ENCODE results near the gene CYP4F11.

CYP4F11 gene

GRCh38 chr19:15945301-15945700 lies 11.0 kb upstream of the CYP4F11 start:
- H4K5ac ChIP-seq (ENCODE audit: low read length) = no peak overlapping the region
- no peak overlapping the region for H2BK120ac ChIP-seq (ENCODE audit: low read depth, low read length)
- no peaks in the 10 kb centered on the region for H3K4me1 ChIP-seq (ENCODE audit: control insufficient read depth, low read depth, low read length)
- H4K8ac ChIP-seq (ENCODE audit: low read depth, low read length) = no peak overlapping the region
- H3K23ac ChIP-seq (ENCODE audit: low read length) = no peak overlapping the region
- H3K9ac ChIP-seq (ENCODE audit: low read length) = no peak overlapping the region
- H3K36me3 ChIP-seq (ENCODE audit: control insufficient read depth, insufficient read depth, low read length) = no peaks in the 10 kb centered on the region
- H3K4me2 ChIP-seq (ENCODE audit: low read length) = no peak overlapping the region
- H2AK5ac ChIP-seq (ENCODE audit: low read length) = no peak overlapping the region
- H3K27me3 ChIP-seq (ENCODE audit: insufficient read depth, low read length, poor library complexity) = no peaks in the 10 kb centered on the region
- no peak overlapping the region for H3K27ac ChIP-seq (ENCODE audit: low read depth, low read length)
- no peak overlapping the region for H3K4me3 ChIP-seq (ENCODE audit: low read length)
- H3K79me2 ChIP-seq (ENCODE audit: control insufficient read depth, insufficient read depth, low read length) = no peaks in the 10 kb centered on the region
- no peak overlapping the region for H3K18ac ChIP-seq (ENCODE audit: low read length)
- WGBS (ENCODE audit: extremely low coverage, insufficient coverage, low lambda C conversion rate) = no CpG with 5 or more reads among the region's 4 CpGs
- H2BK5ac ChIP-seq (ENCODE audit: low read length) = no peak overlapping the region
- no peak overlapping the region for H3K56ac ChIP-seq (ENCODE audit: low read length)
- DNase-seq = no peak
- H3K79me1 ChIP-seq (ENCODE audit: low read length) = no peaks in the 10 kb centered on the region
- H2BK15ac ChIP-seq (replicated peaks; ENCODE audit: low read depth) = no peak overlapping the region
- H3K4ac ChIP-seq (ENCODE audit: low read depth, low read length) = no peak overlapping the region

GRCh38 chr19:15944401-15944800 lies 10.1 kb upstream of the CYP4F11 start:
- Histone ChIP-seq H2BK5ac (ENCODE audit: low read length) (no peak overlapping the region), H3K9ac (ENCODE audit: low read length) (no peak overlapping the region), H3K27ac (ENCODE audit: low read depth, low read length) (no peak overlapping the region), H3K4me2 (ENCODE audit: low read length) (no peak overlapping the region), H2BK120ac (ENCODE audit: low read depth, low read length) (no peak overlapping the region), H3K36me3 (ENCODE audit: control insufficient read depth, insufficient read depth, low read length) (no peaks in the 10 kb centered on the region), H2BK15ac (replicated peaks; ENCODE audit: low read depth) (no peak overlapping the region), H2AK5ac (ENCODE audit: low read length) (no peak overlapping the region), H3K79me1 (ENCODE audit: low read length) (no peaks in the 10 kb centered on the region), H3K23ac (ENCODE audit: low read length) (no peak overlapping the region), H3K4me3 (ENCODE audit: low read length) (no peak overlapping the region), H3K79me2 (ENCODE audit: control insufficient read depth, insufficient read depth, low read length) (no peaks in the 10 kb centered on the region), H4K5ac (ENCODE audit: low read length) (no peak overlapping the region), H4K8ac (ENCODE audit: low read depth, low read length) (no peak overlapping the region), H3K4ac (ENCODE audit: low read depth, low read length) (no peak overlapping the region), H3K56ac (ENCODE audit: low read length) (no peak overlapping the region), H3K27me3 (ENCODE audit: insufficient read depth, low read length, poor library complexity) (no peaks in the 10 kb centered on the region), H3K4me1 (ENCODE audit: control insufficient read depth, low read depth, low read length) (no peaks in the 10 kb centered on the region), H3K18ac (ENCODE audit: low read length) (no peak overlapping the region)
- no CpG with 5 or more reads among the region's 4 CpGs for WGBS (ENCODE audit: extremely low coverage, insufficient coverage, low lambda C conversion rate)
- no peak for DNase-seq

DNA sequence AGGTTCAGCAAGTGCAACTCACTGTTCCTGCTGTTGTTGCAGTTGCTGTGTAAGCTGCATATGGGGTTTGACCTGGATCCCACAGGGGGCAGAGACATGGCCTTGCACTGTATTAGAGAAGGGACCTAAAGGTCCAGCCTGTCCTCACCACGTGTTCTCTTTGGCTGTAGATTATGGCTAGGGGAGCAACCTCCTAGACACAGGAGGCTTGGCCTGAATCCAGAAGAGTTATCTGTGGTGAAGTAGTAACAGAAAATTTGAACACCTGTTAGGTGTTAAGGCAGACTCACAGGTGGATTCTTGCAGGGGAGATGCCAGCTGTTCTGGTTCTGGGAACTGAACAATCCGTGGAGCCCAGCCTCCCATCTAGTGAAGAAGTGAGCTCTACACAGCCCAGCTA lies 3.4 kb upstream of the CYP4F11 start:
- no peak overlapping the region for H2BK15ac ChIP-seq (replicated peaks; ENCODE audit: low read depth)
- H3K27me3 ChIP-seq (ENCODE audit: insufficient read depth, low read length, poor library complexity) = no peaks in the 10 kb centered on the region
- H3K56ac ChIP-seq (ENCODE audit: low read length) = no peak overlapping the region
- no peaks in the 10 kb centered on the region for H3K79me2 ChIP-seq (ENCODE audit: control insufficient read depth, insufficient read depth, low read length)
- no peak overlapping the region for H2BK5ac ChIP-seq (ENCODE audit: low read length)
- no peak overlapping the region for H4K5ac ChIP-seq (ENCODE audit: low read length)
- H2BK120ac ChIP-seq (ENCODE audit: low read depth, low read length) = no peak overlapping the region
- H3K36me3 ChIP-seq (ENCODE audit: control insufficient read depth, insufficient read depth, low read length) = no peaks in the 10 kb centered on the region
- H3K9ac ChIP-seq (ENCODE audit: low read length) = no peak overlapping the region
- DNase-seq = no peak
- no peaks in the 10 kb centered on the region for H3K4me1 ChIP-seq (ENCODE audit: control insufficient read depth, low read depth, low read length)
- H3K23ac ChIP-seq (ENCODE audit: low read length) = no peak overlapping the region
- H3K4ac ChIP-seq (ENCODE audit: low read depth, low read length) = no peak overlapping the region
- no peak overlapping the region for H2AK5ac ChIP-seq (ENCODE audit: low read length)
- H3K4me3 ChIP-seq (ENCODE audit: low read length) = no peak overlapping the region
- H3K79me1 ChIP-seq (ENCODE audit: low read length) = no peaks in the 10 kb centered on the region
- no peak overlapping the region for H4K8ac ChIP-seq (ENCODE audit: low read depth, low read length)
- H3K4me2 ChIP-seq (ENCODE audit: low read length) = no peak overlapping the region
- H3K27ac ChIP-seq (ENCODE audit: low read depth, low read length) = no peak overlapping the region
- no peak overlapping the region for H3K18ac ChIP-seq (ENCODE audit: low read length)
- WGBS (ENCODE audit: extremely low coverage, insufficient coverage, low lambda C conversion rate) = no CpG with 5 or more reads among the region's 2 CpGs

- no peak overlapping the region for H3K18ac ChIP-seq (ENCODE audit: low read length)
- no peak overlapping the region for H3K4me2 ChIP-seq (ENCODE audit: low read length)
- no peak overlapping the region for H2BK15ac ChIP-seq (replicated peaks; ENCODE audit: low read depth)
- no peaks in the 10 kb centered on the region for H3K36me3 ChIP-seq (ENCODE audit: control insufficient read depth, insufficient read depth, low read length)
- H3K23ac ChIP-seq (ENCODE audit: low read length) = no peak overlapping the region
- no peak overlapping the region for H2AK5ac ChIP-seq (ENCODE audit: low read length)
- H3K27ac ChIP-seq (ENCODE audit: low read depth, low read length) = no peak overlapping the region
- no peak overlapping the region for H3K4ac ChIP-seq (ENCODE audit: low read depth, low read length)
- no peak overlapping the region for H4K5ac ChIP-seq (ENCODE audit: low read length)
- no peak overlapping the region for H2BK120ac ChIP-seq (ENCODE audit: low read depth, low read length)
- no peak overlapping the region for H3K56ac ChIP-seq (ENCODE audit: low read length)
- no peaks in the 10 kb centered on the region for H3K79me2 ChIP-seq (ENCODE audit: control insufficient read depth, insufficient read depth, low read length)
- H4K8ac ChIP-seq (ENCODE audit: low read depth, low read length) = no peak overlapping the region
- H3K4me1 ChIP-seq (ENCODE audit: control insufficient read depth, low read depth, low read length) = no peaks in the 10 kb centered on the region
- H3K9ac ChIP-seq (ENCODE audit: low read length) = no peak overlapping the region
- H3K4me3 ChIP-seq (ENCODE audit: low read length) = no peak overlapping the region
- H3K27me3 ChIP-seq (ENCODE audit: insufficient read depth, low read length, poor library complexity) = no peaks in the 10 kb centered on the region
- no CpG with 5 or more reads among the region's 2 CpGs for WGBS (ENCODE audit: extremely low coverage, insufficient coverage, low lambda C conversion rate)
- no peak overlapping the region for H2BK5ac ChIP-seq (ENCODE audit: low read length)
- DNase-seq = no peak
- H3K79me1 ChIP-seq (ENCODE audit: low read length) = no peaks in the 10 kb centered on the region
These were observed 2.6 kb upstream of the CYP4F11 start for GRCh38 chr19:15936950-15937349.

DNA sequence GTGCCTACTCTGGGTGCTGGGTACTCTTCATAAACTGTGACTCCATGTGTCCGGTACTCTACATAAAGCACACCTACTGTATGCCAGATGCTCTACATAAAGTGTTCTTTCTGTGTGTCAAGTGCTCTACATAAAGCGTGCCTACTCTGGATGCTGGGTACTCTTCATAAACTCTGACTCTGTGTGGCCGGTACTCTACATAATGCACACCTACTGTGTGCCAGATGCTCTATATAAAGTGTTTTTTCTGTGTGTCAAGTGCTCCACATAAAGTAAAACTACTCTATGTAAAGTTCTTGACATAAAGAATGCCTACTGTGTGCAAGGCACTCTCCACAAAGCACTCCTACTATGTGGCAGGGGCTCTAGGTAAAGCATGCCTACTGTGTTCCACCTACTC lies 1.8 kb upstream of the CYP4F11 start:
- Histone ChIP-seq H2BK5ac (ENCODE audit: low read length) (no peak overlapping the region), H3K4me1 (ENCODE audit: control insufficient read depth, low read depth, low read length) (no peaks in the 10 kb centered on the region), H3K79me2 (ENCODE audit: control insufficient read depth, insufficient read depth, low read length) (no peaks in the 10 kb centered on the region), H3K4me2 (ENCODE audit: low read length) (no peak overlapping the region), H2BK120ac (ENCODE audit: low read depth, low read length) (no peak overlapping the region), H3K27me3 (ENCODE audit: insufficient read depth, low read length, poor library complexity) (no peaks in the 10 kb centered on the region), H4K8ac (ENCODE audit: low read depth, low read length) (no peak overlapping the region), H3K4ac (ENCODE audit: low read depth, low read length) (no peak overlapping the region), H3K18ac (ENCODE audit: low read length) (no peak overlapping the region), H3K9ac (ENCODE audit: low read length) (no peak overlapping the region), H3K79me1 (ENCODE audit: low read length) (no peaks in the 10 kb centered on the region), H3K56ac (ENCODE audit: low read length) (no peak overlapping the region), H3K36me3 (ENCODE audit: control insufficient read depth, insufficient read depth, low read length) (no peaks in the 10 kb centered on the region), H2BK15ac (replicated peaks; ENCODE audit: low read depth) (no peak overlapping the region), H3K27ac (ENCODE audit: low read depth, low read length) (no peak overlapping the region), H4K5ac (ENCODE audit: low read length) (no peak overlapping the region), H2AK5ac (ENCODE audit: low read length) (no peak overlapping the region), H3K4me3 (ENCODE audit: low read length) (no peak overlapping the region), H3K23ac (ENCODE audit: low read length) (no peak overlapping the region)
- DNase-seq = no peak
- no CpG with 5 or more reads among the region's 3 CpGs for WGBS (ENCODE audit: extremely low coverage, insufficient coverage, low lambda C conversion rate)

DNA sequence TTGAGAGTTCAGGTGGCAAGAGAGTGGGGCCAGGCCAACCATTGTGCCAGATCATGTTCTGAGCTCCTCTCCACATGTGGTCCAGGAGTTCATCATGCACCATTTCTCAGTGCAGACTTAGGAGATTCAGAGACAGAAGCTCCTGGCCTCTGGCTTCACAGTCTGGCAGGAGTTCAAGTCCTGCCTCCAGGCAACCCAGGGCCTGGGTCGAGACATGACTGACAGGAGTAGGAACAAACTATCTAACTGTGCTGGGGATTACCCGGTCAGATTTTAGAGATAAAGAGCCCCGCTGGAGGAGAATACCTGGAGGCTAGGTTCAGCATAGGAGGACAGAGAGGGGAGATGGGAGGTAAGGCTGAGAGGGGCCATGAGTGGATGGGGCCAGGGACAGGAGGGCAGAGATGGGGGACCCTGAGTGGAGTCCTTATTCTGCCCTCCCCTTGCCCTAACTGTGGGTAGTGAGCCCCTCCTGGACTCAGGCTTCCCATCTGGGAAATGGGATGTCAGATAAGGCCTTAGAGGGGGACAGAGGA lies 906 bp upstream of the CYP4F11 start:
- Histone ChIP-seq H2BK15ac (replicated peaks; ENCODE audit: low read depth) (no peak overlapping the region), H3K4ac (ENCODE audit: low read depth, low read length) (no peak overlapping the region), H3K79me1 (ENCODE audit: low read length) (no peaks in the 10 kb centered on the region), H2AK5ac (ENCODE audit: low read length) (no peak overlapping the region), H3K4me3 (ENCODE audit: low read length) (no peak overlapping the region), H3K79me2 (ENCODE audit: control insufficient read depth, insufficient read depth, low read length) (no peaks in the 10 kb centered on the region), H3K56ac (ENCODE audit: low read length) (no peak overlapping the region), H4K5ac (ENCODE audit: low read length) (no peak overlapping the region), H4K8ac (ENCODE audit: low read depth, low read length) (no peak overlapping the region), H2BK5ac (ENCODE audit: low read length) (no peak overlapping the region), H2BK120ac (ENCODE audit: low read depth, low read length) (no peak overlapping the region), H3K9ac (ENCODE audit: low read length) (no peak overlapping the region), H3K36me3 (ENCODE audit: control insufficient read depth, insufficient read depth, low read length) (no peaks in the 10 kb centered on the region), H3K4me2 (ENCODE audit: low read length) (no peak overlapping the region), H3K23ac (ENCODE audit: low read length) (no peak overlapping the region), H3K27ac (ENCODE audit: low read depth, low read length) (no peak overlapping the region), H3K27me3 (ENCODE audit: insufficient read depth, low read length, poor library complexity) (no peaks in the 10 kb centered on the region), H3K4me1 (ENCODE audit: control insufficient read depth, low read depth, low read length) (no peaks in the 10 kb centered on the region), H3K18ac (ENCODE audit: low read length) (no peak overlapping the region)
- DNase-seq = no peak
- WGBS (ENCODE audit: extremely low coverage, insufficient coverage, low lambda C conversion rate) = no CpG with 5 or more reads among the region's 3 CpGs
